Thyroid gland (tissue), 4 donors: Measurements from ENCODE around the gene GAPT. TPM values are rescaled to one million over a fixed set of nuclear protein-coding genes. Genes with fewer than 3 reads are reported as not detected.

Source experiments
- DNase-seq, 2 donors: peaks; one replicate each; pipeline ENCODE4 v3.0.0-alpha.2; 2019
- H3K27ac ChIP-seq, 3 donors: fragments of 200-600 bp; sonication (generic); 1 replicate in 2 of 3; 2 replicates in 1 of 3; pipeline ENCODE4 v1.5.1; 2016 to 2019; ENCODE audit warnings: mild to moderate bottlenecking in 1 of 3, moderate library complexity in 1 of 3
- H3K27me3 ChIP-seq: fragments of 200-600 bp; sonication (generic); one replicate; pipeline ENCODE4 v1.5.1; 2019
- H3K36me3 ChIP-seq, 2 donors: fragments of 200-600 bp; sonication (generic); one replicate each; pipeline ENCODE4 v1.5.1; 2016 to 2019
- H3K4me1 ChIP-seq, 2 donors: fragments of 200-600 bp; sonication (generic); one replicate each; pipeline ENCODE4 v1.5.1; 2017 to 2019
- H3K4me3 ChIP-seq, 3 donors: fragments of 200-600 bp; sonication (generic); replicated peaks in 1 of 3; 1 replicate in 2 of 3; 2 replicates in 1 of 3; pipeline ENCODE4 v1.5.1; 2016; ENCODE audit warnings: mild to moderate bottlenecking in 1 of 3
- H3K9me3 ChIP-seq: fragments of 200-600 bp; sonication (generic); one replicate; pipeline ENCODE4 v1.5.1; 2017
- POLR2A ChIP-seq, 2 donors: fragments of 450-650 bp; IDR thresholded peaks; one replicate each; pipeline ENCODE4 v1.6.1; 2017; ENCODE audit warnings: antibody characterized with exemption in 2 of 2, mild to moderate bottlenecking in 2 of 2, moderate library complexity in 1 of 2
- WGBS, 2 donors: methylation state at CpG; one replicate each; pipeline ENCODE4 v1.1.5; 2017; 5-methylcytosine and 5-hydroxymethylcytosine counted together
- intact Hi-C: fragments of 100-400 bp; cut with DNase I; formaldehyde crosslinking; loops from one replicate; pipeline ENCODE4 v1.15.1; 2023
- total RNA-seq, 4 donors: library from RNA; depleted of rRNA; stranded (reverse); fragments of >200 nt; gene quantifications; one replicate each; pipeline ENCODE4 v1.2.3, GENCODE V29; 2016
- TF ChIP-seq, protein P1 (sequence below), 6 experiments: fragments of 200-600 bp in 3 of 6; fragments of 450-650 bp in 3 of 6; sonication (generic) in 3 of 6; IDR thresholded peaks; one replicate each; pipeline ENCODE4 v1.5.1; 2016 to 2019; ENCODE audit warnings: antibody characterized with exemption in 6 of 6, mild to moderate bottlenecking in 2 of 6, inconsistent platforms in 1 of 6, moderate library complexity in 1 of 6

Gene GAPT
- total RNA-seq = under 1 TPM in 2 of 4 donors, not detected in 2; 0.27 to 0.45 TPM

DNA sequence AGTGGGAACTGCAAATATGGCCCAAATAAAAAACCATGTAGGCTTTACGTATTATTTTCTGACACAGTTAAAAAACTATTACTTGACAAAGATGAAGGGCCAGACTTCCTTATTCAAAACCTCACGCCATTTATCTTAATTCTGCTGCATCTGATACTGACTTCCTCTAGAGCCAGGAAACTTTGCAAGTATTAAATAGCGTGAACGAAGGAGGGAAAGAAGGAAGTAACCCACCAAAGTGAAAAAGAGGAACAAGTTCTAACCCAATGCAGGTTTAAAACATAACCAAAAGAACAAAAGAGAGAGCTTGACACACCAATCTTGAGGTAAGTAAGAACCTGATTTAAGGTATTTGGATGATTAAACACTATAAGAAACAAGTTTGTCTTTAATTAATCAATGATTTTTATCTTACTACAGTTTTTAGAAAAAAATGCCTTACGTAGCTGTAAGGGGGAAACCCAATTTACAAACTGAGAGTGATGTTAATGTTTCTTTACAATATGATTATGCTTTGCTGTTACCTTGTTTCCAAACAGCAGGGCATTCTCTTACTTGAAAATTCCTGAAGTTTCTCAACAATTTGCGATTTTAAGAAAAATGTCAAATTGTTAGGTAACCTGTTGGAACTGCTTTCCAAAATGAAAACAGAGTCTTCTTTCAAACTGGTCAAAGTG lies at the start of gene GAPT:
Gene GAPT (plus strand): TSS at position 220 of the 677 bp plus-strand sequence. CDS start 3,102 bp downstream, outside the sequence.
- no peaks in the 10 kb centered on the region for H3K27me3 ChIP-seq
- 76 to 78% methylated on average over 6 of the region's 6 CpGs for WGBS, 2 donors
- no peaks in the 10 kb centered on the region for H3K9me3 ChIP-seq
- no peak for DNase-seq
- no peak for TF ChIP-seq POLR2A (IDR thresholded peaks at IDR 0.05)
- TF ChIP-seq, protein P1, sequence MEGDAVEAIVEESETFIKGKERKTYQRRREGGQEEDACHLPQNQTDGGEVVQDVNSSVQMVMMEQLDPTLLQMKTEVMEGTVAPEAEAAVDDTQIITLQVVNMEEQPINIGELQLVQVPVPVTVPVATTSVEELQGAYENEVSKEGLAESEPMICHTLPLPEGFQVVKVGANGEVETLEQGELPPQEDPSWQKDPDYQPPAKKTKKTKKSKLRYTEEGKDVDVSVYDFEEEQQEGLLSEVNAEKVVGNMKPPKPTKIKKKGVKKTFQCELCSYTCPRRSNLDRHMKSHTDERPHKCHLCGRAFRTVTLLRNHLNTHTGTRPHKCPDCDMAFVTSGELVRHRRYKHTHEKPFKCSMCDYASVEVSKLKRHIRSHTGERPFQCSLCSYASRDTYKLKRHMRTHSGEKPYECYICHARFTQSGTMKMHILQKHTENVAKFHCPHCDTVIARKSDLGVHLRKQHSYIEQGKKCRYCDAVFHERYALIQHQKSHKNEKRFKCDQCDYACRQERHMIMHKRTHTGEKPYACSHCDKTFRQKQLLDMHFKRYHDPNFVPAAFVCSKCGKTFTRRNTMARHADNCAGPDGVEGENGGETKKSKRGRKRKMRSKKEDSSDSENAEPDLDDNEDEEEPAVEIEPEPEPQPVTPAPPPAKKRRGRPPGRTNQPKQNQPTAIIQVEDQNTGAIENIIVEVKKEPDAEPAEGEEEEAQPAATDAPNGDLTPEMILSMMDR (IDR thresholded peaks at IDR 0.05) = no peak
- H3K4me3 ChIP-seq = no peak within 1 kb of the TSS
- no peak within 1 kb of the TSS for H3K27ac ChIP-seq
- intact Hi-C loops = loop anchor here (10.0 kb wide), 1 partner anchor 353 kb away; no protein-coding TSS in a partner anchor
- no peaks in the 10 kb centered on the region for H3K36me3 ChIP-seq
- H3K4me1 ChIP-seq = no peaks in the 10 kb centered on the region

DNA sequence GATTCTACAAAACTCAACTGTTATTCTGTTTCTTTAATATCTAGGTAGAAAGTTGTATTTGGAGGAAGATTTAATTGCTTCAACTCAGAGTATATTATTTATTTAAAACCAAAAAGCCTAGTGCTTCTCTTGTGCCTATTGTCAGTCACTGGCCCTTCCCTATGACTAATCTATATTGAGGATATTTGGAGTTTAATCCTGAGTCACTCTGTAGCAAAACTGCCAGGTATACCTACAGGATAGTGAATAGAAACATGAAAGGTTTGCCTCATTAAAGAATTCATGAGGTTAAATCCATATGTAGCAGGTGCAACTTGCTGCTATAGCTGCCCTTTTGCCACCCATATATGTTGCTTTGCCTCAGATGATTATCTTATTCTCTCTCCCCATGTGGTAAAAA lies 46.4 kb upstream of the GAPT start:
- Histone ChIP-seq H3K27ac (no peak overlapping the region), H3K27me3 (no peaks in the 10 kb centered on the region), H3K4me3 (no peak overlapping the region), H3K9me3 (no peaks in the 10 kb centered on the region), H3K4me1 (no peaks in the 10 kb centered on the region), H3K36me3 (no peaks in the 10 kb centered on the region)
- no peak for TF ChIP-seq POLR2A (IDR thresholded peaks at IDR 0.05)
- TF ChIP-seq, protein P1 (IDR thresholded peaks at IDR 0.05) = no peak
- no peak for DNase-seq
- intact Hi-C loops = no loop called here

DNA sequence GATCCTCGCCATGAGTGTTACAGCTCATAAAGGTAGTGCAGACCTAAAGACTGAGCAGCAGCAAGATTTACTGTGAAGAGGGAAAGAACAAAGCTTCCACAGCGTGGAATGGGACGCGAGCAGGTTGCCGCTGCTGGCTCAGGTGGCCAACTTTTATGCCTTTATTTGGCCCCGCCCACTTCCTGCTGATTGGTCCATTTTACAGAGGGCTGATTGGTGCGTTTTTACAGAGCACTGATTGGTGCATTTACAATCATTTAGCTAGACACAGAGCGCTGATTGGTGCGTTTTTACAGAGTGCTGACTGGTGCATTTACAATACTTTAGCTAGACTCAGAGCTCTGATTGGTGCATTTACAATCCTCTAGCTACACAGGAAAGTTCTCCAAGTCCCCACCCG lies 45.2 kb upstream of the GAPT start:
- Histone ChIP-seq H3K36me3 (no peaks in the 10 kb centered on the region), H3K9me3 (no peaks in the 10 kb centered on the region), H3K4me1 (no peaks in the 10 kb centered on the region), H3K27me3 (no peaks in the 10 kb centered on the region), H3K4me3 (no peak overlapping the region), H3K27ac (no peak overlapping the region)
- DNase-seq = no peak
- intact Hi-C loops = no loop called here
- 93 to 94% methylated on average over 10 of the region's 10 CpGs for WGBS, 2 donors
- TF ChIP-seq, protein P1 (IDR thresholded peaks at IDR 0.05) = no peak
- TF ChIP-seq POLR2A (IDR thresholded peaks at IDR 0.05) = no peak

DNA sequence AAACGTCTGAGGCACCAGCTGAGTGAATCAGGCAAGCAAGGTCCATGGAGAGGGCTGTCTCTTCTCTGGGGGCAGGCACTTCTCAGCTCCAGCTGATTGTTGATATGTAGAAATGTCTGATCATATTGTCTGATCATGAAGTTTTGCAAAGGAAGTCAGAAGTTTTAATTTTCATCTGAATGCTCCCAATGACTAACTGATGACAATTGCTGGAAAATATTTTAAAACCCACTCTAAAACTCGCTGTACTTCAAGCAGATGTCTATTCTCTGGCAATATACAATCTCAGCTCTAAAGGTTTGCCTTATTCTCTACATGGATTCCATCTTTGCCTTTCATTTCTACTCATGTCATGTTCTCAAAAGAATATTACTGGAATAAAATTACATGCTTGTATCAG lies 44.0 kb upstream of the GAPT start:
- Histone ChIP-seq H3K27me3 (no peaks in the 10 kb centered on the region), H3K4me3 (no peak overlapping the region), H3K4me1 (no peaks in the 10 kb centered on the region), H3K9me3 (no peaks in the 10 kb centered on the region), H3K27ac (no peak overlapping the region), H3K36me3 (no peaks in the 10 kb centered on the region)
- TF ChIP-seq, protein P1 (IDR thresholded peaks at IDR 0.05) = no peak
- no peak for TF ChIP-seq POLR2A (IDR thresholded peaks at IDR 0.05)
- no peak for DNase-seq
- intact Hi-C loops = no loop called here
- WGBS, 2 donors = 88 to 92% methylated on average over 2 of the region's 2 CpGs

DNA sequence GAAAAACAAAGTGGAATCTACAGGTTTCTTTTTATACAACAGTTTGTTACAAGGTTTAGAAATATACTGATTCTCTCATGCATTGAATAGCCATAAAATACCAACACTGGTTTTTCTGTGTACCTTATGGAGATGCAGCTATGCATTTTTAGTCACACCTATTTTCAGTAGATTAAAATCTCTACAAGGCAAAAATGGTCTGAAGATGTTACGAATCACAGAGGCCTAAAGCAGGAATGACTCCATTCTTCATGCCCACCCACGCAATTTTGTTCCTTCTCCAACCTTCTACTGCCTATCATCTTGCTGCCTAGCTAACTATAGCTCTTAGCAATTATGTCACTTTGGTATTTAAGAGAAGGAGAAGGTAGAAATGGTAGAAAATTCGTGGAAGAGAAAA lies 41.2 kb upstream of the GAPT start:
- DNase-seq = no peak
- TF ChIP-seq, protein P1 (IDR thresholded peaks at IDR 0.05) = no peak
- TF ChIP-seq POLR2A (IDR thresholded peaks at IDR 0.05) = no peak
- WGBS, 2 donors = 94 to 96% methylated on average over 3 of the region's 3 CpGs

More for the DNA sequence above, 41.2 kb upstream of the GAPT start:
- Histone ChIP-seq H3K4me3 (no peak overlapping the region), H3K4me1 (no peaks in the 10 kb centered on the region), H3K27ac (no peak overlapping the region), H3K9me3 (no peaks in the 10 kb centered on the region), H3K36me3 (peaks cover 16 to 20% of the 10 kb centered on the region in 2 donors), H3K27me3 (no peaks in the 10 kb centered on the region)
- intact Hi-C loops = no loop called here
